GM18873 (cell line): ENCODE data around the gene PRDM16.

Experiments
- ATAC-seq: cut with Tn5 transposase; IDR thresholded peaks from one replicate; pipeline ENCODE4 v1.9.1; 2021; ENCODE audit warnings: mild to moderate bottlenecking, moderate library complexity, moderate number of reproducible peaks; ENCODE audit not compliant: unreplicated experiment, low FRiP score

The PRDM16 gene

GRCh38 chr1:3429766-3430165 lies 360.8 kb downstream of the PRDM16 start:
- no peak for ATAC-seq

- no peak for ATAC-seq
Measured at GRCh38 chr1:3430406-3430805, 361.4 kb downstream of the PRDM16 start.

- ATAC-seq: no peak
Measured at GRCh38 chr1:3430820-3431219, 361.8 kb downstream of the PRDM16 start.

DNA sequence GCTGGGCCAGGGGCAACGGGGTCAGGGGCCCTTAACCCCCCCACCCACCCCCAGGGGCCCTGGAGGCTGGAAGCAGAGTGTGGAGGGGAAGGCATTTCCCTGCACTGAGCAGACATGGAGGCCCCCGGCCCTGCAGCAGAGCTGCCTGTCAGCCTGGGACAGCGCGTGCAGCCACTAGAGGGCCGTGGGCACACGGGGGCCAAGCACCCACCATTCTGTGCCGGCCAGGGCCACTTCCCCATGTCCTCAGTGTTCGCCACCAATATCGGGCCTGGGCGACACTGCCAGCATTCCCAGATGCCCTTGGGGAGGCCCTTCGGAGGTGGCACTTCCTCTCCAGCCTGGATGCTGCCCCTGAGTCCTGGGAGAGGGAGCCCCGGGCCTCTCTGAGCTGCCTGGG lies 362.3 kb downstream of the PRDM16 start:
- ATAC-seq: no peak

DNA sequence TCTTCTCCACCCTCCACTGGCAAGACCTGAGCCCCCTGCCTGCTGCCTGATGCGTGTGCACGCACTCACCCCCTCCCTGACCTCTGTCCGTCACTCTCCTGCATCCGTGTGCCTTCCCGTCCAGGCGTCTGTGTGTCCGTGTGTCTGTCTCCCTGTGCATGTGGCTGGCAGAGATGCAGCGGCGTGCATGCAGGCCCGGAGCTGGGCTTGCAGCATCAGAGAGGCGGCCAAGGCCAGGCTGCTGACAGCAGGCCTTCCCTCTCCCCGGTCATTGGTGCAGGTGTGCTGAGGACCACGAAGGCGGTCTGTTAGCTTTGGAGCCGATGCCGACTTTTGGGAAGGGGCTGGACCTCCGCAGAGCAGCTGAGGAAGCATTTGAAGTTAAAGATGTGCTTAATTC lies 362.7 kb downstream of the PRDM16 start:
- no peak for ATAC-seq

GRCh38 chr1:3432306-3432705 lies 363.3 kb downstream of the PRDM16 start:
- no peak for ATAC-seq

DNA sequence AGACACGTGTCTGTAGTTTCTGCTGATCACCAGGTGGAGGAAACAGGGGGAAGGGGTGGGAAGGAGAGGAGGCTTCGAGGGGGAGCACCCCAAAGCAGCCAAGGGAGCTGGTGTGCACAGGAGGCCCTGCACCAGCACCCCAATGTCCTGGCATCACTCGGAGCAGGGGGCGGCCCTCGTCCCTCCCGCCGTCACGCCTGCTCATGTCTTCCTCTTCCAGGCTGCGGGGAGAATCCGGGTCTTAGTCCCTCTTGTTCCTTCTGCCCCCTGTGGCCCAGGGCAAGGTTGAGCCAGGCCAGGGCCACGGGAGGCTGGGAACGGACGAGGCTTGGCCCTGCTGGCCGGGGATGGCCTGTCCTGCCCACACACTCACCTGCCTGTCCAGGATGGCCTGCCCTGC lies 364.1 kb downstream of the PRDM16 start:
- no peak for ATAC-seq

GRCh38 chr1:3433596-3434320 lies 364.8 kb downstream of the PRDM16 start:
- ATAC-seq: no peak

DNA sequence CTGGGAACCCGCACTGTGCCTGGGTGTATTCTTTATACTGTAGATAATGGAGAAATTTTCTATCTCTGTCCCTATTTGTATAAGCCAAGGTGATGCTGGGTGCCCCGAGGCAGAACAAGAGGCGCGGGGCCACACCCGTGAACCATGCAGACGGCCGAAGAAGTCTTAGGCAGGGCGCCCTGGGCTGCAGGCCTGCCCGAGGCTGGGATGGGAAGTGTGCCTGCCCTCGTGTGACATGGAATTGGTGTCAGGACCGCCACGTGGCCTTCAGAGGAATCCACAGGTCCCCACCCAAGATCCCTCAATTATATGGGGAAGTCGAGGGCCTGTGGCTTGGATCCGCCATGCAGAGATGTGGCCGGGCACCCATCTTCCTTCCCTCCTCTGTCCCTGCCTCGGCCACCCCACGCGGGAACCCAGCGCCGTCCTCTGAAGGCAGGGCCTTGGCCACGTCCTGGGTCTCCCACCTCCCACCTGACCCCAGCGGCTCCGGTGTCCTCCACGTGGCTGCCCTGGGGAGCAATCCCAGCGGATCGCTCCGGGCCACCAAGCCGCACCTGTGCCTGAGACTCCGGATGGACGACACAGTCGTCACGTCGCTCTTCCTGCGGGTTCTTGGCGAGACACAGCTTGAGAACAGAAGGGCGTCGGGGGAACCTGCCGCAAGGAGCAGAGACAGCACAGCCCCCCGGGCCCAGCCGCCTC lies 365.6 kb downstream of the PRDM16 start:
- ATAC-seq: no peak

DNA sequence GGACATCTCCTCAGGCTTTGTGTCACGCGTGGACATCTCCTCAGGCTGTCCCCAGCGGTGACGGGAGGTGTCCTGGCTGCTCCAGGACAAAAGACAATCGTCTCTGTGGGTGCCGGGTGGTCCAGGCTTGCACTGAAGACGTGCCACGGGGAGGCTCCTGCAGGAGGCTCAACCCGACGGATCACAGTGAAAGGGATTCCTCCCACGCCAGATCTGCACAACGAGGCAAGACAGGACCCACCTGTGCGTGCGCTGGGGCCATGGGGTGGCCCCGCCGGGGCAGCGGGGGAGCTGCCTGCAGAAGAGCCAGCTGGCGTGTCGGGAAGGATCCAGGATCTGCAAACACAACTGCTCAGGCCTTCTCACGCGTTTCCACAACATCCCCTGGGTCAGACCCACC lies 366.7 kb downstream of the PRDM16 start:
- no peak for ATAC-seq

- no peak for ATAC-seq
Measured at GRCh38 chr1:3436451-3436850, 367.4 kb downstream of the PRDM16 start.

DNA sequence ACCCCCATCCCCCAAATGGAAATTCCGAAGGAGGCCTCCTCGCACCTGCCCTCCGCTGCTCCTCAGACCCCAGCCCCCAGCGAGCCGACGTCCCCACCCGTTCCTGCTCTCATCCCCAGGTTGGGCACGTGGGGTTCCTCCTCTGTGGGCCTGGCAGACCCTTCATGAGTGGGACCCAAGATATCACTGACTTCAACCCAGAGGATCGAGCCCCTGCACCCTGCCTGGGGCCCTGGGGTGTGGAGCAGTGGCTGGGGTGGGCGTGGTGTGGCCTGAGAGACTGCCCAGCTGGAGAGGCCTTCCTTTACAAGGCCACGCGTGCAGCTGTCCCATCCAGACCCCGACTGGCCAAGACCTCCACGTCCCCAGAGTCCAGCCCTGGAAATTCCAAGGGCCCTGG lies 367.9 kb downstream of the PRDM16 start:
- no peak for ATAC-seq

DNA sequence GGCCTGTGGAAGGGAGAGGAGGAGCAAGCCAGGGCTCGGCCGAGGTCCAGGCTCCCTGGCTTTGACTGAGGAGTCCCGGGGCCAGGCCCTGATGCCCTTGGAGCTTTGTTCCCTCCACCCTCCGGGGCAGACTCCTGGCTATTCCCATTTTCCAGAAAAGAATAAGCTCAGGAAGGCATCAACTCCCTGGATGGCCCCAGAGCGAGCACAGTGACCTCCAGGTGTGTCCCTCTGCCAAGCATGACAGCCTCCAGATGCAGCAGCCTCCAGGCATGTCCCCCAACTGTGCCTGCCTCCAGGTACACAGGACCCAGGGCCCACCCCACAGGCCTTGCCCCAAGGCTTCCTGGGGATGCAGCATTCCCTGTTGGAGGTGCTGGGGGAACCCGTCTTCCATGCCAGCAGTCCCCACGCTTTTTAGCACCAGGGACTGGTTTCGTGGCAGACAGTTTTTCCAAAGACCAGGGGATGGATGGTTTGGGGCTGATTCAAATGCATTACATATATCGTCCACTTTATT lies 369.7 kb downstream of the PRDM16 start:
- no peak for ATAC-seq

DNA sequence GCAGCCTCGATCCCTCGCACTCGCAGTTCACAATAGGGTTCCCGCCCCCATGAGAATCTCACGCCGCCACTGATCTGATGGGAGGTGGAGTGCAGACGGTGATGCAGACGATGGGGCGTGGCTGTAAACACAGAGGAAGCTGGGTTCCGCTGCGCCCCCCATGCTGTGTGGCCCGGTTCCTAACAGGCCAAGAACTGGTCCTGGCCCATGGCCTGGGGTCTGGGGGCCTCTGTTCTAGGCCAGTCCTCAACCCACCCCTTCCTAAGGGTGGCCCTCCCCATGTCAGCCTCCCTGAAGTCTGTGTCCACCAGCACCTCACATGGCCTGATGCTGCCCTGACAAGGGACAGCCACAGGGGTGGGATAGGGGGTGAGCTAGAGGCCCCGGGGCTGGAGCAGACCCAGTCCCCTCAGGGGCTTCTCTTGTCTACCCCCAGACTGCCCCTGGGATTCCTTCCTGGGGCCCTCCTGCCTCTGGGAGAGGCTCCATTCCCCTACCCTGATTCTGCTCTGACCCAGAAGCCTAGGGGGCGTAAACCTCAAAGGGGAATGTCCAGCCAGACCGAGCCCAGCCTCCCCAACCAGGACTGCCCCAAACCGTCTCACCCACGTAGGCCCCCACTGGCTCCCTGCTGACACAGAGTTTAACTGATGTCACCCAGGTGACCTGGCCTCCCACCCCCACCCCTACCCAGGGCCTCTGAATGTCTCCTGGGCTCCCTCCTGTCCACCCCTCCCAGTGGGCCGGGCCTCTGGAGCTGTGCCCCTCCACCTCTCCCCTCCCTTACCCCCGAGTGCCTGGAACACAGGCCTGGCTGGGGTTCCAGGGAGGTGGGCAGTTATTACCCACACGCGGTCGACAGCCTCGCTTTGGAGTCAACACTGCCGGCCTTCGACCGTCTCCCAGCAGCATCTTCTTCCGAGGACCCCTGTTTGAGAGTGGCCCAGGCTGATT lies 370.6 kb downstream of the PRDM16 start:
- no peak for ATAC-seq

DNA sequence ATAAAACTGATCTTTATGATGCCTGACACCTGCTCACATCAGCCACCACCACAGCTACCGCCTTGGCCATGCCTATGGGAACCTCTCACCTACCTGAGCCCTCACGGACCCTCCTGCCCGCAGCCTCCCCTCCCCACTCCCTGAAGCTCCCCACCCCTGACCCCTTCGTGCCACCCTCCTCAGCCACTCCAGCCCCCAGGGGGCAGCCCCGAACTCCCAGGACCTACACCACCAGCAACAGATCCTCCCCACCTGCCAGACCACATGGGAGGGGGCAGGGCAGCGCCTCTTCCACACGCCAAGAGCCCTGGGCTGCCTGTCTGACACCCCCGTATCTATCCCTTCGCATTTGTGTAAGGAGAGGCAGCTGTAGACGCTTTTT lies 371.3 kb downstream of the PRDM16 start:
- no peak for ATAC-seq

- no peak for ATAC-seq
Measured at GRCh38 chr1:3440711-3441409, 371.9 kb downstream of the PRDM16 start.

DNA sequence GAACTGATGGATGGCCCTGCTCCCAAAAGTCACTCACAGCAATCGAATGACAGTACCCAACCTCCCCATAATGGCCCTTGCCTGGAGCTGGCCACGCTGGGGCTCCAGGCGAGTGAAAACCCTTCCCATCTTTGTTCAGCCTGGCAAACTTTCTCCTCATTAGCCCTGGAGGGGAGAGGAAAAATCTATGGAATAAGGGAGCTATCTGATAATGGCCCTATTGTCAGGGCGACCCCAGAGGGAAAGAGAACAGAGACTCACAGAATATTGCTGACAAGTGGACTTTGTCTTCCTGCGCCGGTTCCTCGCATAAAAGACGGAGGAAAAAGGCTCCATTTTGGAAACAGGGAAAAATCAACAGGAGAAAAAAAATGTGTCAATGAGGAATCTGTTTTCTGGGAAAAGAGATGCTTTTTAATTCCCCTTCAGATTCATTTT lies 372.4 kb downstream of the PRDM16 start:
- ATAC-seq: no peak

- no peak for ATAC-seq
Measured at GRCh38 chr1:3441880-3442279, 372.9 kb downstream of the PRDM16 start.

DNA sequence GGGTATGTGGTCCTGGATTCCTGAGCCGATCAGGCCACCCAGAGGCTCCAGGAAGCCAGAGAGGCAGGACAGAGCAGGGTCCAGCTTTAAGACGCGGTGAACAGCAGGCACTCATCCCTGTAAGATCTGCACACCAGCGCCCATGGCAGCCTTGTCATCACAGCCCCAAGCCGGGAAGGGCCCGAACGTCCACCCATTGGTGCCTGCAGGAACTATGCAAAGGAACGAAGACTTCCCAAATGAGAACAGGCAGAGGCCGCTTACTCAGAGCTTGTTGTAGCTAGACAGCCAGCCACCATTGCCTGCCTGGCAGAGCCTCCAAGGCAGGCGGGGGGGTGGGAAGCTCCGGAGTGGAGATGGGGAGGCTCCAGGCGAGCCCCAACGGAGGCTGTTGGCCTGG lies 373.3 kb downstream of the PRDM16 start:
- ATAC-seq: no peak

DNA sequence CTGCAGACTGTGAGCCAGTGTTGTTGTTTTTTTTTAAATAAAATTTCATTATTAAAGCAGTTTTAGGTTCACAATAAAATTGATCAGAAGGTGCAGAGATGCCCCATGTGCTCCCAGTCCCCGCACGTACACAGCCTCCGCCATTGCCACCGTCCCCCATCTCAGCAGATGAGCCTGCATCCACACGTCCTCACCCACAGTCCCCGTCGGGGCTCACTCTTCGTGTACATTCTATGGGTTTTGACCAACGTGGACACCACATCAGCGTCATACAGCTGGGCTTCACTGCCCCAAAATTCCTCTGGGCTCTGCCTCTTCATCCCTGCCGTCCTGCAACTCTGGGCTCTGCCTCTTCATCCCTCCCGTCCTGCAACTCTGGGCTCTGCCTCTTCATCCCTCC lies 373.9 kb downstream of the PRDM16 start:
- no peak for ATAC-seq
